Panc1 (cell line): ENCODE measurements around the gene TJAP1. TPM values are rescaled to one million over a fixed set of nuclear protein-coding genes. Genes with fewer than 3 reads are reported as not detected.

ENCODE experiments used
- ATAC-seq: fragments of 200-7000 bp; cut with Tn5 transposase; 2 replicates; pipeline ENCODE4 v1.9.1; 2020; ENCODE audit warnings: mild to moderate bottlenecking, moderate library complexity
- BruUV-seq: library from RNA; stranded (reverse); fragments of 400-500 nt; replicated peaks from 2 replicates; lab custom pipeline; 2021; lab: Mats Ljungman, UMichigan
- CTCF ChIA-PET: fragments of 300-600 bp; sonication (Branson Sonifier 250); formaldehyde crosslinking; loops from one replicate; lab custom pipeline; 2022; ENCODE audit warnings: antibody characterized with exemption; lab: Charles Lee
- POLR2A ChIA-PET: fragments of 300-600 bp; sonication (Branson Sonifier 250); formaldehyde crosslinking; loops from one replicate; lab custom pipeline; 2022; ENCODE audit warnings: antibody characterized with exemption; lab: Charles Lee
- DNase-seq: peaks from one replicate; pipeline ENCODE4 v3.0.0-alpha.2; 2010; ENCODE audit warnings: low read depth, low spot score
- H3K27ac ChIP-seq: 2 replicates; pipeline ENCODE4 v1.5.1; 2011; ENCODE audit warnings: mild to moderate bottlenecking, low read length, inconsistent platforms
- H3K27me3 ChIP-seq: fragments of 200-500 bp; sonication (Bioruptor generic); 2 replicates; pipeline ENCODE4 v1.6.0; 2014; ENCODE audit warnings: low read length, inconsistent platforms; ENCODE audit not compliant: control insufficient read depth, insufficient read depth
- H3K36me3 ChIP-seq: fragments of 200-500 bp; sonication (Bioruptor generic); 2 replicates; pipeline ENCODE4 v1.5.1; 2014; ENCODE audit warnings: inconsistent platforms, mild to moderate bottlenecking, low read length, moderate library complexity; ENCODE audit not compliant: control insufficient read depth, insufficient read depth
- H3K4me1 ChIP-seq: 2 replicates; pipeline ENCODE4 v1.5.1; 2011; ENCODE audit warnings: inconsistent platforms, mild to moderate bottlenecking, low read length, moderate library complexity; ENCODE audit not compliant: control insufficient read depth, insufficient read depth
- H3K4me3 ChIP-seq, 2 experiments: 2 replicates each; pipeline ENCODE4 v1.5.1; 2011 to 2012; ENCODE audit warnings: low read depth in 2 of 2, low read length in 2 of 2, mild to moderate bottlenecking in 2 of 2, inconsistent platforms in 1 of 2, moderate library complexity in 1 of 2
- H3K9me3 ChIP-seq: fragments of 200-500 bp; sonication (Bioruptor generic); 2 replicates; pipeline ENCODE4 v1.5.1; 2014; ENCODE audit warnings: low read depth, mild to moderate bottlenecking, inconsistent platforms, low read length, moderate library complexity; ENCODE audit not compliant: control insufficient read depth, insufficient read depth
- POLR2AphosphoS5 ChIP-seq: IDR thresholded peaks from 2 replicates; pipeline ENCODE4 v1.6.1; 2012; ENCODE audit warnings: mild to moderate bottlenecking, low read depth, low read length, moderate library complexity
- REST ChIP-seq, 2 experiments: IDR thresholded peaks; 2 replicates each; pipeline ENCODE4 v1.6.1; 2011 to 2012; ENCODE audit warnings: low read depth in 2 of 2, control low read depth in 1 of 2, low read length in 1 of 2, mild to moderate bottlenecking in 1 of 2, moderate library complexity in 1 of 2; ENCODE audit not compliant: insufficient read depth in 1 of 2
- SIN3A ChIP-seq: IDR thresholded peaks from 2 replicates; pipeline ENCODE4 v1.6.1; 2012; ENCODE audit warnings: low read depth, mild to moderate bottlenecking, low read length, moderate library complexity, borderline replicate concordance; ENCODE audit not compliant: insufficient read depth
- TCF7L2 ChIP-seq: IDR thresholded peaks from 2 replicates; pipeline ENCODE4 v1.6.1; 2011; ENCODE audit warnings: mild to moderate bottlenecking, low read depth, low read length, inconsistent platforms
- in situ Hi-C: cut with HindIII; loops from 2 replicates; pipeline ENCODE4 v1.10.0; 2016; ENCODE audit warnings: low sequenced_read_pairs, low pct_unique_long_range_greater_than_20kb
- intact Hi-C: fragments of 100-400 bp; cut with micrococcal nuclease; formaldehyde crosslinking; loops from one replicate; pipeline ENCODE4 v1.10.0; 2022; ENCODE audit not compliant: unreplicated experiment
- total RNA-seq: library from RNA; stranded (reverse); gene quantifications from one replicate; pipeline ENCODE4 v1.2.1, GENCODE V29; 2021; ENCODE audit not compliant: unreplicated experiment
- TF ChIP-seq, protein P1 (sequence below): fragments of 450-650 bp; IDR thresholded peaks from 2 replicates; pipeline ENCODE4 v1.5.1; 2017; ENCODE audit warnings: mild to moderate bottlenecking

TJAP1 gene
- total RNA-seq, 1 experiment from 2014 or later = 42.7 TPM

DNA sequence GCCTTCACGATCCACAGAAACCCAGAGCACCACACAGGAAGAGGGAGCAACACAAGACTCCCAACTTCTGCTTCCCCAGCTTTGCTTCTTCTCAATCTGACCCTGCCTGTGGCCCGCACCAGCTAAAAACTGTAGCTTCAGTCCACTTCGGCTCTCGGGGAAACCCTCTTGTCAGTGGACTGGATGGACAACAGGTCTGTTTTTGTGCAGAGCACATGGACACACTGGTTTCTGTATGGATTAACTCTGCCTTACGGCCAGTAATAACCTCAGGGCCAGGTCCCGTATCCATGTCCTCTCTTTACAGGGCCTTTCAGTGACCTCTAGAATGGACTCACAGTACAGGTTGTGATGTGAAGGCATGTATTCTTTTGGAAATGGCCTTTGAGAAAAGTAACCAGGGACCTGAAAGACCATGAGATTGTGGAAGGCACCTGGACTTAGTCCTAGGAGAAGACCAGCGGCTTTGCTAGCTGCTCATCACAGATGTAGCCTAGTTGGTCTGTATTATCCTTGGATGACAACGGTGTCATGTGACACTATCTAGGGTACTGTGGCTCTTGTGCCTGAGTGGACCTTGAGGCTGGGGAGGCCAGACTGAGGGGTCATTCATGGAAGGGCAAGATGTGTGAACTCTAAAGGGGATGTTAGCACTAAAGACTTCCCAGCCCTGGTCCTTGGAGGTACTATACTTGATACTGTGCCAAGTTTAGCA lies 45.3 kb downstream of the TJAP1 start:
- peak; percentile 20; the same call in 1 of the 2 replicates for ATAC-seq
- no peak overlapping the region for H3K27ac ChIP-seq
- TF ChIP-seq, protein P1, sequence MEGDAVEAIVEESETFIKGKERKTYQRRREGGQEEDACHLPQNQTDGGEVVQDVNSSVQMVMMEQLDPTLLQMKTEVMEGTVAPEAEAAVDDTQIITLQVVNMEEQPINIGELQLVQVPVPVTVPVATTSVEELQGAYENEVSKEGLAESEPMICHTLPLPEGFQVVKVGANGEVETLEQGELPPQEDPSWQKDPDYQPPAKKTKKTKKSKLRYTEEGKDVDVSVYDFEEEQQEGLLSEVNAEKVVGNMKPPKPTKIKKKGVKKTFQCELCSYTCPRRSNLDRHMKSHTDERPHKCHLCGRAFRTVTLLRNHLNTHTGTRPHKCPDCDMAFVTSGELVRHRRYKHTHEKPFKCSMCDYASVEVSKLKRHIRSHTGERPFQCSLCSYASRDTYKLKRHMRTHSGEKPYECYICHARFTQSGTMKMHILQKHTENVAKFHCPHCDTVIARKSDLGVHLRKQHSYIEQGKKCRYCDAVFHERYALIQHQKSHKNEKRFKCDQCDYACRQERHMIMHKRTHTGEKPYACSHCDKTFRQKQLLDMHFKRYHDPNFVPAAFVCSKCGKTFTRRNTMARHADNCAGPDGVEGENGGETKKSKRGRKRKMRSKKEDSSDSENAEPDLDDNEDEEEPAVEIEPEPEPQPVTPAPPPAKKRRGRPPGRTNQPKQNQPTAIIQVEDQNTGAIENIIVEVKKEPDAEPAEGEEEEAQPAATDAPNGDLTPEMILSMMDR = no peak
- TF ChIP-seq POLR2AphosphoS5 (peak; percentile 16; the same call in 1 of the 2 replicates), SIN3A (no peak), REST (IDR thresholded peaks at IDR 0.05; ENCODE audit: insufficient read depth in 1 of 2, low read depth in 2 of 2, low read length in 1 of 2) (no peak)
- ChIA-PET CTCF (interaction anchor here (0.6 kb wide), 1 partner anchor 34 kb away, joined by 3 read pairs; no protein-coding TSS in a partner anchor), POLR2A (no interaction called here)
- in situ Hi-C loops (loop anchor here (10.0 kb wide), 1 partner anchor 72 kb away; no protein-coding TSS in a partner anchor), intact Hi-C loops (no loop called here)
- H3K9me3 ChIP-seq = no peaks in the 10 kb centered on the region
- H3K27me3 ChIP-seq = no peaks in the 10 kb centered on the region
- H3K4me1 ChIP-seq = peaks cover 7% of the 10 kb centered on the region; the same call in 1 of the 2 replicates
- peaks cover 26% of the 10 kb centered on the region for H3K36me3 ChIP-seq
- BruUV-seq = no TSS peak
- H3K4me3 ChIP-seq = no peak overlapping the region
- no peak for DNase-seq

DNA sequence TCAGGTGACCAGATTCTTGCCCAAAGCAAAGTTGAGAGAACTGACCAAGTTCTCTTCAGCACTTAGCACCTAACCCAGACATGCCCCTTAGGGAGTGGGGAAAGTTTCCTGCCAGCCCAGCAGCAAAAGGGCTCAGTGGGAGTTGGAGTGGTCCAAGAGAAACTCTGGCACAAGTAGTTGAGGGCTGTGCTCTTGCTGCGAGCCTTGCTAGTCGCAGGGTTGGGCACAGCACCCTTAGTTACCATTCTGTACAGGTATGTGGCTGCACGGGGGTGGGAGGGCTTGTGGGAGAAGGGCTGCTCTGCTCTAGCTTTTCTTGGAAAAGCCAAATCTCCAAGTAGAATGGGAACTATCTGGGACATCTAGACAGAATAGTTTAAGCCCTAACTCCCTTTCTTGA lies 45.9 kb downstream of the TJAP1 start:
- BruUV-seq = no TSS peak
- H3K4me1 ChIP-seq = peaks cover 2% of the 10 kb centered on the region; the same call in 1 of the 2 replicates
- CTCF ChIA-PET = interaction anchor here (0.6 kb wide), 1 partner anchor 33 kb away, joined by 3 read pairs; no protein-coding TSS in a partner anchor
- no peaks in the 10 kb centered on the region for H3K9me3 ChIP-seq
- H3K27me3 ChIP-seq = no peaks in the 10 kb centered on the region
- TF ChIP-seq, protein P1 = no peak
- TF ChIP-seq REST (IDR thresholded peaks at IDR 0.05; ENCODE audit: insufficient read depth in 1 of 2, low read depth in 2 of 2, low read length in 1 of 2) = no peak
- no peak for TF ChIP-seq TCF7L2
- TF ChIP-seq POLR2AphosphoS5 = no peak
- TF ChIP-seq SIN3A = no peak
- H3K36me3 ChIP-seq = peaks cover 29% of the 10 kb centered on the region
- in situ Hi-C loops (loop anchor here (10.0 kb wide), 1 partner anchor 72 kb away; no protein-coding TSS in a partner anchor), intact Hi-C loops (no loop called here)
- no peak for DNase-seq
- H3K27ac ChIP-seq = no peak overlapping the region
- no peak overlapping the region for H3K4me3 ChIP-seq
- no peak for ATAC-seq
- POLR2A ChIA-PET = no interaction called here
